Tibial nerve (tissue), 4 donors: ENCODE data around the gene ROBO2. TPM values are rescaled to one million over a fixed set of nuclear protein-coding genes. Genes with fewer than 3 reads are reported as not detected.

Experiments used
- DNase-seq, 2 donors: peaks; one replicate each; pipeline ENCODE4 v3.0.0-alpha.2; 2019; ENCODE audit warnings: low spot score in 2 of 2
- H3K27ac ChIP-seq, 4 donors: fragments of 200-600 bp; sonication (generic) in 3 of 4; one replicate each; pipeline ENCODE4 v1.5.1; 2017 to 2019; ENCODE audit warnings: mild to moderate bottlenecking in 1 of 4
- H3K27me3 ChIP-seq, 2 donors: fragments of 200-600 bp; sonication (generic) in 1 of 2; one replicate each; pipeline versions ENCODE4 v1.5.1 to v1.6.0; 2017 to 2019
- H3K36me3 ChIP-seq, 3 donors: fragments of 200-600 bp; sonication (generic); one replicate each; pipeline ENCODE4 v1.5.1; 2018 to 2019
- H3K4me1 ChIP-seq, 4 donors: fragments of 200-600 bp; sonication (generic) in 3 of 4; one replicate each; pipeline ENCODE4 v1.5.1; 2017 to 2019
- H3K4me3 ChIP-seq, 4 donors: fragments of 200-600 bp; sonication (generic) in 3 of 4; one replicate each; pipeline ENCODE4 v1.5.1; 2017 to 2019; ENCODE audit warnings: mild to moderate bottlenecking in 1 of 4, moderate library complexity in 1 of 4
- H3K9me3 ChIP-seq, 4 donors: fragments of 200-600 bp; sonication (generic) in 3 of 4; one replicate each; pipeline ENCODE4 v1.5.1; 2017 to 2019
- EP300 ChIP-seq, 2 donors: sonication (generic); formaldehyde crosslinking; IDR thresholded peaks; one replicate each; pipeline ENCODE4 v1.6.1; 2017; ENCODE audit warnings: antibody characterized with exemption in 2 of 2, mild to moderate bottlenecking in 1 of 2
- POLR2A ChIP-seq, 2 donors: fragments of 450-650 bp; IDR thresholded peaks; one replicate each; pipeline ENCODE4 v1.6.1; 2017; ENCODE audit warnings: antibody characterized with exemption in 2 of 2, mild to moderate bottlenecking in 2 of 2, moderate library complexity in 2 of 2
- WGBS, 2 donors: methylation state at CpG; one replicate each; pipeline ENCODE4 v1.1.5; 2018; 5-methylcytosine and 5-hydroxymethylcytosine counted together
- total RNA-seq, 4 donors: library from RNA; depleted of rRNA; stranded (reverse); fragments of >200 nt; gene quantifications; one replicate each; pipeline ENCODE4 v1.1.0, GENCODE V29; 2016
- TF ChIP-seq, protein P1 (sequence below), 5 experiments: fragments of 200-600 bp in 3 of 5; fragments of 450-650 bp in 2 of 5; sonication (generic) in 3 of 5; IDR thresholded peaks; one replicate each; pipeline ENCODE4 v1.5.1; 2016 to 2019; ENCODE audit warnings: antibody characterized with exemption in 5 of 5, mild to moderate bottlenecking in 3 of 5, moderate library complexity in 2 of 5

ROBO2 gene
- total RNA-seq, 4 donors from 2014 or later, result 0.30 to 4.4 (median 1.9) TPM

DNA sequence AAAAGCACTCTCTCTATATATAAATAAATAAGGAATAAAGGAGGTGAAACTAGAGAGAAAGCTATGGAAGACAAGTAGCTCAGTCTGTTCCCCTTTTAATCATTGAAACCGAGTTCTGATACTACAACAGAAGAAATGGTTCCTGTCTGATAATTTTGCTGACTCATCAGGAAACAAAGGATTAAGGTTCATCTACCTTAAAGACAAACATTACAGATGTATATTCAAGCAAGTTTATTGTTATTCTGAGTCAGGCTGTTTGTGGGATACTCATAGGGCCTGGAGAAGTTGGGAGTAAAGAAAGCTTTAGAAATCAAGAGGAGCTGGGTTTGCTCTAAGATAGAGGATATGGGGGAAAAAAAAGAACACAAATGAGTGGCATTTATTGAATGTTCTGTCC lies 566.0 kb downstream of the ROBO2 start:
- Histone ChIP-seq H3K4me3 (no peak overlapping the region), H3K27ac (no peak overlapping the region), H3K36me3 (no peaks in the 10 kb centered on the region), H3K9me3 (no peaks in the 10 kb centered on the region), H3K27me3 (no peaks in the 10 kb centered on the region), H3K4me1 (no peaks in the 10 kb centered on the region)
- no peak for DNase-seq
- no peak for TF ChIP-seq POLR2A (IDR thresholded peaks at IDR 0.05)
- no peak for TF ChIP-seq EP300 (IDR thresholded peaks at IDR 0.05)
- TF ChIP-seq, protein P1, sequence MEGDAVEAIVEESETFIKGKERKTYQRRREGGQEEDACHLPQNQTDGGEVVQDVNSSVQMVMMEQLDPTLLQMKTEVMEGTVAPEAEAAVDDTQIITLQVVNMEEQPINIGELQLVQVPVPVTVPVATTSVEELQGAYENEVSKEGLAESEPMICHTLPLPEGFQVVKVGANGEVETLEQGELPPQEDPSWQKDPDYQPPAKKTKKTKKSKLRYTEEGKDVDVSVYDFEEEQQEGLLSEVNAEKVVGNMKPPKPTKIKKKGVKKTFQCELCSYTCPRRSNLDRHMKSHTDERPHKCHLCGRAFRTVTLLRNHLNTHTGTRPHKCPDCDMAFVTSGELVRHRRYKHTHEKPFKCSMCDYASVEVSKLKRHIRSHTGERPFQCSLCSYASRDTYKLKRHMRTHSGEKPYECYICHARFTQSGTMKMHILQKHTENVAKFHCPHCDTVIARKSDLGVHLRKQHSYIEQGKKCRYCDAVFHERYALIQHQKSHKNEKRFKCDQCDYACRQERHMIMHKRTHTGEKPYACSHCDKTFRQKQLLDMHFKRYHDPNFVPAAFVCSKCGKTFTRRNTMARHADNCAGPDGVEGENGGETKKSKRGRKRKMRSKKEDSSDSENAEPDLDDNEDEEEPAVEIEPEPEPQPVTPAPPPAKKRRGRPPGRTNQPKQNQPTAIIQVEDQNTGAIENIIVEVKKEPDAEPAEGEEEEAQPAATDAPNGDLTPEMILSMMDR (IDR thresholded peaks at IDR 0.05), result no peak
- WGBS, 2 donors, result 75 to 80% methylated on average over 1 of the region's 1 CpG

DNA sequence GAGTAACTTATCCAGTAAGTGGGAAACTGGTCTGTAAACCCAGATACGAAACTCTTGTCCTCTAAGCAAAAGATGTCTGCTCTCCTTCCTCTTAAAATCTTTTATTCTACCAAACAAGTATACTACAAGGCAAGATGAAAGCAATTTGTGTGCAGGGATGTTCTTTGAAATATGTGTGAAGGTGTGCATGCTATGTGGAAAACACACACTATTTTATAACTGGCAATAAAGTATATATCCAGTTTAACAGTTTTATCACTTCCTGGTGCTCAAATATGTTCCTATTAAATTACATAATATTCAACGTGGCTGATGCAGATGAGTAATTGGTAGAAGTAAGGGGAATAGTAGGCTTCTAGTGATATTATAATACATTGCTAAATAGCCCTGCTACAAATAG lies 566.5 kb downstream of the ROBO2 start:
- Histone ChIP-seq H3K36me3 (no peaks in the 10 kb centered on the region), H3K9me3 (no peaks in the 10 kb centered on the region), H3K4me3 (no peak overlapping the region), H3K27ac (no peak overlapping the region), H3K27me3 (no peaks in the 10 kb centered on the region), H3K4me1 (no peaks in the 10 kb centered on the region)
- DNase-seq, result no peak
- TF ChIP-seq, protein P1 (IDR thresholded peaks at IDR 0.05), result no peak
- TF ChIP-seq EP300 (IDR thresholded peaks at IDR 0.05), result no peak
- TF ChIP-seq POLR2A (IDR thresholded peaks at IDR 0.05), result no peak
- WGBS, 2 donors, result 78 to 91% methylated on average over 2 of the region's 2 CpGs

DNA sequence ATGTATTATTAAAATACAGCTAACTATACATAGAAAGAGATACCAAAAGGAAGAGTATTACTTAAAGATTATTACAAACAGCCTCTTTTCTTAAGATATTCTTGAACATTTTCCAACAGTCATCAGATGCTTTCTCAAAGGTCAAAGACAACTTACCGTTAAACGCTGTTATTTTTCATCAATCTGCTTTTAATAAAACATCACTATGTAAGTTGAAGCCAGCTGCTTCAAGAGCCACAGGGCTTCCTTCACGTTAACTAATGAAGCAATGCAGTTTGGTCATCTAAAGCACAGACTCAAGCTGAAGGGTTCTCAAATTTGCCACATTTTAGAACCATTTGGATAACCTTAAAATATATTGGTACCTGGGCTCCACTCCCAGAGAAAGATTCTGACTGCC lies 578.8 kb downstream of the ROBO2 start:
- H3K27me3 ChIP-seq, result no peaks in the 10 kb centered on the region
- H3K36me3 ChIP-seq, result no peaks in the 10 kb centered on the region
- no peak overlapping the region for H3K27ac ChIP-seq
- H3K4me1 ChIP-seq, result no peaks in the 10 kb centered on the region
- H3K9me3 ChIP-seq, result no peaks in the 10 kb centered on the region
- no peak overlapping the region for H3K4me3 ChIP-seq
- TF ChIP-seq POLR2A (IDR thresholded peaks at IDR 0.05) (no peak), EP300 (IDR thresholded peaks at IDR 0.05) (no peak)
- TF ChIP-seq, protein P1 (IDR thresholded peaks at IDR 0.05), result no peak
- no peak for DNase-seq
- 62 to 68% methylated on average over 3 of the region's 3 CpGs for WGBS, 2 donors

DNA sequence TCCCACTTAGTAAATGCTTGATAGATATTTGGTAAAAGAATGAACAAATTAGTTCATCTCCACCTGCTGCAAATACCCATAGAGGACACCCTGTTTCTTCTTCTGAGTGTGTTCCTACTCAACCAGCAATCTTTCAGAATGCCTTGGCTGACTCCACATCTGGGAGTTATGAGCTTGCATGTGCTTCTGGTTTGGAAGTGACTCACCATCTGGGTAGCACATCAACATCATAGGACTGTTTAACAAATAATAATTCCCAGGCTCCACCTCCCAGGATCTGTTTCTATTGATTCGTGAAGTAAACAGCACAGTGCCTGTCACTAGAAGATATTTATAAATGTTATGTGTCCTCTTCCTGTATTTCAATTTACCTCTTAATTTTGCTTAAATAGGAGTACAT lies 580.1 kb downstream of the ROBO2 start:
- no peaks in the 10 kb centered on the region for H3K36me3 ChIP-seq
- WGBS, 2 donors, result 68 to 71% methylated on average over 1 of the region's 1 CpG
- H3K9me3 ChIP-seq, result no peaks in the 10 kb centered on the region
- H3K4me3 ChIP-seq, result no peak overlapping the region
- TF ChIP-seq POLR2A (IDR thresholded peaks at IDR 0.05) (no peak), EP300 (IDR thresholded peaks at IDR 0.05) (no peak)
- TF ChIP-seq, protein P1 (IDR thresholded peaks at IDR 0.05), result no peak
- H3K4me1 ChIP-seq, result no peaks in the 10 kb centered on the region
- H3K27me3 ChIP-seq, result no peaks in the 10 kb centered on the region
- H3K27ac ChIP-seq, result no peak overlapping the region
- no peak for DNase-seq

DNA sequence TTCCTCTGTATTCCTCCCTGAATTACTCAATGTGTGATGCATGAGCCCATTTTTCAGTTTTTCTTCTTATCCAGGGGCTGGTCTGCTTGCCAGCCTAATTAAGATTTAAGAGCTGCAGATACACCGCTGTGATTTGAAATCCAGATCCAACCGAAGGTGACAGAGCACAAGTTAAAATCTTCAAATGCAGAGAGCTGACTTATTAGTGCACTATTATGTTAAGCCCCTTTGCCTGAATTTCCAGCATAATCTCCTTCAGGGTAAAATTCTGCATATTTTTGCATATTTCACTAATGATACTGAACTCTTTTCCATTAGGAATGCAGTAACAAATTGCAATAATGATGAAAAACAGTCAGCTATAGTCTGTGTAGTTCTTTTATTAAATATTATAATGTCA lies 583.6 kb downstream of the ROBO2 start:
- 79 to 86% methylated on average over 2 of the region's 2 CpGs for whole genome bisulfite sequencing, 2 donors
- H3K9me3 ChIP-seq, result no peaks in the 10 kb centered on the region
- no peak overlapping the region for H3K4me3 ChIP-seq
- H3K27me3 ChIP-seq, result no peaks in the 10 kb centered on the region
- DNase-seq, result no peak
- H3K36me3 ChIP-seq, result no peaks in the 10 kb centered on the region
- no peak for TF ChIP-seq POLR2A (IDR thresholded peaks at IDR 0.05)
- no peak for TF ChIP-seq EP300 (IDR thresholded peaks at IDR 0.05)
- TF ChIP-seq, protein P1 (IDR thresholded peaks at IDR 0.05), result no peak
- no peaks in the 10 kb centered on the region for H3K4me1 ChIP-seq
- no peak overlapping the region for H3K27ac ChIP-seq
